ENCODE measurements around the gene KIF12. TPM values are rescaled to one million over a fixed set of nuclear protein-coding genes. Genes with fewer than 3 reads are reported as not detected.

Gene KIF12
- total and polyA plus RNA-seq, 2 donors (not counting 1 experiment from before 2014, with no cell fraction given) = not detected

GRCh38 chr9:114071197-114071795 is 27.8 kb downstream of the KIF12 start:
- POLR2A ChIA-PET = no interaction called here
- no peak for DNase-seq
- no peak overlapping the region for H3K9ac ChIP-seq (ENCODE audit: low read length)
- peaks cover 15% of the 10 kb centered on the region for H3K27me3 Mint-ChIP-seq
- H3K9me3 ChIP-seq (ENCODE audit: control extremely low read depth in 1 of 3, control insufficient read depth in 2 of 3, insufficient read depth in 1 of 3, low read length in 2 of 3) = peaks cover 0 to 11% (median 0%) of the 10 kb centered on the region in 3 donors
- H3K79me2 ChIP-seq (ENCODE audit: control insufficient read depth, insufficient read depth, low read length) = no peaks in the 10 kb centered on the region
- H3K27me3 ChIP-seq (replicated peaks in 1 of 4; ENCODE audit: control extremely low read depth in 1 of 4, control insufficient read depth in 3 of 4, insufficient read depth in 4 of 4, low read length in 3 of 4) = peaks cover 0 to 2% (median 0%) of the 10 kb centered on the region in 4 experiments
- H3K4me2 ChIP-seq (replicated peaks; ENCODE audit: low read depth, low read length, poor library complexity, severe bottlenecking) = no peak overlapping the region
- no peaks in the 10 kb centered on the region for H4K20me1 ChIP-seq (ENCODE audit: control insufficient read depth, insufficient read depth, low read length, poor library complexity, severe bottlenecking)
- H3K4me3 Mint-ChIP-seq = no peak overlapping the region
- no peak overlapping the region for H3K4me3 ChIP-seq (ENCODE audit: control extremely low read depth in 1 of 5, extremely low read depth in 1 of 5, insufficient read depth in 1 of 5, low read depth in 2 of 5, low read length in 4 of 5)
- no peak for TF ChIP-seq CTCF (IDR thresholded peaks at IDR 0.05)
- TF ChIP-seq EZH2 (IDR thresholded peaks at IDR 0.05; ENCODE audit: borderline replicate concordance, insufficient read depth, low read depth, low read length, poor library complexity, severe bottlenecking) = no peak
- H3K27ac ChIP-seq (ENCODE audit: low read length in 2 of 2) = no peak overlapping the region
- CTCF ChIA-PET = interaction anchor here (1.2 kb wide), 1 partner anchor 10 kb away, joined by 3 read pairs; no protein-coding TSS in a partner anchor
- no peak overlapping the region for H2AFZ ChIP-seq (ENCODE audit: insufficient read depth, low read depth, low read length, poor library complexity, severe bottlenecking)
- 74% methylated on average over 5 of the region's 7 CpGs for WGBS (ENCODE audit: insufficient coverage)
- no peaks in the 10 kb centered on the region for H3K4me1 ChIP-seq (ENCODE audit: control insufficient read depth in 2 of 2, insufficient read depth in 2 of 2, low read length in 2 of 2)
- H3K4me1 Mint-ChIP-seq = no peaks in the 10 kb centered on the region
- ATAC-seq (ENCODE audit: low read depth) = no peak
- H3K9me3 Mint-ChIP-seq (ENCODE audit: insufficient read depth) = no peaks in the 10 kb centered on the region
- no peaks in the 10 kb centered on the region for H3K36me3 ChIP-seq (replicated peaks in 1 of 2; ENCODE audit: control extremely low read depth in 1 of 2, control insufficient read depth in 1 of 2, extremely low read depth in 1 of 2, insufficient read depth in 2 of 2, low read length in 1 of 2)
- intact Hi-C loops (cut with micrococcal nuclease) = no loop called here
- no peak overlapping the region for H3K27ac Mint-ChIP-seq

- Histone ChIP-seq H3K4me2 (replicated peaks; ENCODE audit: low read depth, low read length, poor library complexity, severe bottlenecking) (no peak overlapping the region), H3K9ac (ENCODE audit: low read length) (no peak overlapping the region), H3K36me3 (replicated peaks in 1 of 2; ENCODE audit: control extremely low read depth in 1 of 2, control insufficient read depth in 1 of 2, extremely low read depth in 1 of 2, insufficient read depth in 2 of 2, low read length in 1 of 2) (no peaks in the 10 kb centered on the region), H4K20me1 (ENCODE audit: control insufficient read depth, insufficient read depth, low read length, poor library complexity, severe bottlenecking) (no peaks in the 10 kb centered on the region), H3K27me3 (replicated peaks in 1 of 4; ENCODE audit: control extremely low read depth in 1 of 4, control insufficient read depth in 3 of 4, insufficient read depth in 4 of 4, low read length in 3 of 4) (peaks cover 0 to 2% (median 0%) of the 10 kb centered on the region in 4 experiments), H3K27ac (ENCODE audit: low read length in 2 of 2) (no peak overlapping the region), H3K79me2 (ENCODE audit: control insufficient read depth, insufficient read depth, low read length) (no peaks in the 10 kb centered on the region), H3K4me3 (ENCODE audit: control extremely low read depth in 1 of 5, extremely low read depth in 1 of 5, insufficient read depth in 1 of 5, low read depth in 2 of 5, low read length in 4 of 5) (no peak overlapping the region), H3K9me3 (ENCODE audit: control extremely low read depth in 1 of 3, control insufficient read depth in 2 of 3, insufficient read depth in 1 of 3, low read length in 2 of 3) (peaks cover 0 to 11% (median 0%) of the 10 kb centered on the region in 3 donors), H2AFZ (ENCODE audit: insufficient read depth, low read depth, low read length, poor library complexity, severe bottlenecking) (no peak overlapping the region), H3K4me1 (ENCODE audit: control insufficient read depth in 2 of 2, insufficient read depth in 2 of 2, low read length in 2 of 2) (no peaks in the 10 kb centered on the region)
- DNase-seq (no peak), ATAC-seq (ENCODE audit: low read depth) (no peak)
- no peaks in the 10 kb centered on the region for H3K4me1 Mint-ChIP-seq
- no peak overlapping the region for H3K27ac Mint-ChIP-seq
- H3K9me3 Mint-ChIP-seq (ENCODE audit: insufficient read depth) = no peaks in the 10 kb centered on the region
- 92% methylated on average over 17 of the region's 17 CpGs for WGBS (ENCODE audit: insufficient coverage)
- POLR2A ChIA-PET = no interaction called here
- peaks cover 11% of the 10 kb centered on the region for H3K27me3 Mint-ChIP-seq
- CTCF ChIA-PET = no interaction called here
- TF ChIP-seq CTCF (IDR thresholded peaks at IDR 0.05) (no peak), EZH2 (IDR thresholded peaks at IDR 0.05; ENCODE audit: borderline replicate concordance, insufficient read depth, low read depth, low read length, poor library complexity, severe bottlenecking) (no peak)
- H3K4me3 Mint-ChIP-seq = no peak overlapping the region
- intact Hi-C loops (cut with micrococcal nuclease) = no loop called here
Measured at GRCh38 chr9:114070188-114071103, 28.6 kb downstream of the KIF12 start.
